ENCODE data around the gene RPGR.
A peak's percentile ranks its signal among the peaks of the same experiment; 100 is the strongest.

The RPGR gene

GRCh38 chrX:38220415-38221390, 106.6 kb downstream of the RPGR start, which contains the start of gene SRPX:
TSS of gene SRPX (minus strand) at chrX:38220871. CDS start at chrX:38220792, 79 bp downstream.
- Histone ChIP-seq H3K4me1 (ENCODE audit: insufficient read depth, low read length) (no peaks in the 10 kb centered on the region), H3K4me3 (ENCODE audit: low read depth in 1 of 2, low read length in 2 of 2) (peak within 1 kb of the TSS; percentile 45 to 60), H3K36me3 (ENCODE audit: insufficient read depth, low read length) (no peaks in the 10 kb centered on the region), H3K9me3 (ENCODE audit: low read length) (no peaks in the 10 kb centered on the region), H3K27me3 (ENCODE audit: control insufficient read depth in 1 of 2, insufficient read depth in 2 of 2, low read length in 2 of 2) (peaks cover 0 to 23% of the 10 kb centered on the region in 2 donors), H3K27ac (ENCODE audit: low read depth, low read length) (peak within 1 kb of the TSS; percentile 66), H3K9ac (ENCODE audit: low read length) (no peak within 1 kb of the TSS)

GRCh38 chrX:38220024-38220414, 107.3 kb downstream of the RPGR start:
- Histone ChIP-seq H3K4me1 (ENCODE audit: insufficient read depth, low read length) (no peaks in the 10 kb centered on the region), H3K9ac (ENCODE audit: low read length) (no peak overlapping the region), H3K27me3 (ENCODE audit: control insufficient read depth in 1 of 2, insufficient read depth in 2 of 2, low read length in 2 of 2) (peaks cover 0 to 23% of the 10 kb centered on the region in 2 donors), H3K9me3 (ENCODE audit: low read length) (no peaks in the 10 kb centered on the region), H3K27ac (ENCODE audit: low read depth, low read length) (peak overlapping the region; percentile 66), H3K36me3 (ENCODE audit: insufficient read depth, low read length) (no peaks in the 10 kb centered on the region), H3K4me3 (ENCODE audit: low read depth in 1 of 2, low read length in 2 of 2) (peak overlapping the region; percentile 45 to 60)
